ENCODE results near the gene KEAP1. TPM values are rescaled to one million over a fixed set of nuclear protein-coding genes. Genes with fewer than 3 reads are reported as not detected.
A peak's percentile ranks its signal among the peaks of the same experiment; 100 is the strongest.
"Not testable (repeated sequence)": the region's sequence is repeated elsewhere in the genome, so short reads cannot be mapped to it uniquely, and the experiment has no call there.

KEAP1 gene
- total and polyA plus RNA-seq, 7 donors, result 109 to 242 (median 199) TPM

DNA sequence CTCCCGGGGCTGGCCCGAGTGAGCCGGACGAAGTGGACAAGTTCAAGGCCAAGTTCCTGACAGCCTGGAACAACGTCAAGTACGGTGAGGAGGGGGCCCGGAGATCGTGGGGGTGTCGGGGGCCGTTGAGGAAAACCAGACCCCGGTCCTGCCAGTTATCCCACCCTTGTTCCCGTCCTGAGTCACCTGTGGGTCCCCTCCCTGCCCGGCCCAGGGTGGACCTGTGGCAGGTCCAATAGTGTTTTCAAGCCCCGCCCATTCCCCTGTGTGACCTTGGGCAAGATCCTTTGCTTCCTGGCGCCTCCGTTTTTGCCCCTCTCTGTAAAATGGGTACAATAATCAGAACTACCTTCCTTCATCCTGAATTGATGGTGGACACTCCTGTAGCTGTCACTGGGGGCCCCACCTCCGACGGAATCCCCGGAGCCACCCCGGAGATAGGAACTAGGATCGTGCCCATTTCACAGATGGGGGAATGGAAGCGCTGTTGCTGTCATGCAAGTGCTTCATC, 41.1 kb upstream of the KEAP1 start:
- Histone ChIP-seq H3K9me3 (no peaks in the 10 kb centered on the region), H3K36me3 (ENCODE audit: insufficient read depth in 1 of 2, low read depth in 1 of 2) (peaks cover 0 to 42% of the 10 kb centered on the region in 2 donors), H3K27ac (peak overlapping the region; percentile 85), H3K4me3 (peak overlapping the region; percentile 81), H3K27me3 (ENCODE audit: insufficient read depth in 3 of 3, low read length in 2 of 3) (no peaks in the 10 kb centered on the region), H3K4me1 (peaks cover 11% of the 10 kb centered on the region)
- ATAC-seq, result peak; percentile 29 to 52 (median 40)
- 19 to 23% (median 21%) methylated on average over 19 to 22 of the region's 22 CpGs for WGBS, 3 donors
- no peak for DNase-seq
- TF ChIP-seq, protein P1, sequence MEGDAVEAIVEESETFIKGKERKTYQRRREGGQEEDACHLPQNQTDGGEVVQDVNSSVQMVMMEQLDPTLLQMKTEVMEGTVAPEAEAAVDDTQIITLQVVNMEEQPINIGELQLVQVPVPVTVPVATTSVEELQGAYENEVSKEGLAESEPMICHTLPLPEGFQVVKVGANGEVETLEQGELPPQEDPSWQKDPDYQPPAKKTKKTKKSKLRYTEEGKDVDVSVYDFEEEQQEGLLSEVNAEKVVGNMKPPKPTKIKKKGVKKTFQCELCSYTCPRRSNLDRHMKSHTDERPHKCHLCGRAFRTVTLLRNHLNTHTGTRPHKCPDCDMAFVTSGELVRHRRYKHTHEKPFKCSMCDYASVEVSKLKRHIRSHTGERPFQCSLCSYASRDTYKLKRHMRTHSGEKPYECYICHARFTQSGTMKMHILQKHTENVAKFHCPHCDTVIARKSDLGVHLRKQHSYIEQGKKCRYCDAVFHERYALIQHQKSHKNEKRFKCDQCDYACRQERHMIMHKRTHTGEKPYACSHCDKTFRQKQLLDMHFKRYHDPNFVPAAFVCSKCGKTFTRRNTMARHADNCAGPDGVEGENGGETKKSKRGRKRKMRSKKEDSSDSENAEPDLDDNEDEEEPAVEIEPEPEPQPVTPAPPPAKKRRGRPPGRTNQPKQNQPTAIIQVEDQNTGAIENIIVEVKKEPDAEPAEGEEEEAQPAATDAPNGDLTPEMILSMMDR (IDR thresholded peaks at IDR 0.05), result no peak
- intact Hi-C loops (cut with DNase I), result loop anchor here in 1 of 2 donors (5.0 kb wide), 1 partner anchor 37 kb away; no protein-coding TSS in a partner anchor

DNA sequence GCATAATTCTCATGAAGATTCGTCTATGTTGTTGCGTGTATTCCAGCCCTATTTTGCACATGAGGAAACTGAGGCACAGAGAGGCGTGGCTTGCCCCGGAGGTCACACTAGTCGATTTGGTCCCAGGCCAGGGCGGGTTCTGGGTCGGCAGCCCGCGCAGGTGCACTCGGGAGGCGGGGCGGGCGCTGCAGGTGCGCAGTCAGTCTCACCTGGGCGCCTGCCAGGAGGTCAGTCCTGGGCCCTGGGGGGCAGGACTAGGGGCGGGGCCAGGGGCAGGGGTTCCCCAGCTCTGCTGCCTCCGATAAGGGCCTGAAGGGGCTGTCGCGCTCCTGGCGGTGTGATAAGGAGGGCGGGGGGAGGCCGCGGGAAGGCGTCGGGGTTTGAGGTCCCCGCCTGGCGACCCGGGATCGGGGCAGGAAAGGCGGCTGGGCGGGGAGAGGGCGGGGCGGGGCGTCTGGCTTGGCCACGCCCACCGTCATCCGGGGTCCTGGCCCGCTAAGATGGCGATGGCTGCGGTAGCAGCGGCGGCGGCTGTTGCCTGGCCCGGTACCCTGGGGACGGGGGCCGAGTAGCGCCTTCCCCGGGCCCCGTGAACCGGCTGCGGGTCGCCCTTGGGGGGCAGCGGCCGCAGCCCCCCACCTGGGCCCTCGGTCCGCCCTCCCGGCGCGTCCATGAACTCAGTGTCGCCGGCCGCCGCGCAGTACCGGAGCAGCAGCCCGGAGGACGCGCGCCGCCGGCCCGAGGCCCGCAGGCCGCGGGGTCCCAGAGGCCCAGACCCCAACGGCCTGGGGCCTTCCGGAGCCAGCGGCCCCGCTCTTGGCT, 40.5 kb upstream of the KEAP1 start, which contains the start of gene ATG4D:
TSS of gene ATG4D (plus strand) at position 485 of the 822 bp plus-strand sequence. CDS start at position 672, 187 bp downstream.
- Histone ChIP-seq H3K27ac (peak within 1 kb of the TSS; percentile 85), H3K4me1 (peaks cover 11% of the 10 kb centered on the region), H3K27me3 (ENCODE audit: insufficient read depth in 3 of 3, low read length in 2 of 3) (no peaks in the 10 kb centered on the region), H3K36me3 (ENCODE audit: insufficient read depth in 1 of 2, low read depth in 1 of 2) (peaks cover 0 to 35% of the 10 kb centered on the region in 2 donors), H3K4me3 (peak within 1 kb of the TSS; percentile 81), H3K9me3 (no peaks in the 10 kb centered on the region)
- intact Hi-C loops (cut with DNase I), result loop anchor here in 1 of 2 donors (5.0 kb wide), 1 partner anchor 36 kb away; no protein-coding TSS in a partner anchor
- 1 to 2% (median 1%) methylated on average over 41 to 79 of the region's 79 CpGs for WGBS, 3 donors
- ATAC-seq, result peak; percentile 89 to 94 (median 92)
- TF ChIP-seq, protein P1 (IDR thresholded peaks at IDR 0.05), result no peak
- peak; percentile 79 to 89 for DNase-seq

DNA sequence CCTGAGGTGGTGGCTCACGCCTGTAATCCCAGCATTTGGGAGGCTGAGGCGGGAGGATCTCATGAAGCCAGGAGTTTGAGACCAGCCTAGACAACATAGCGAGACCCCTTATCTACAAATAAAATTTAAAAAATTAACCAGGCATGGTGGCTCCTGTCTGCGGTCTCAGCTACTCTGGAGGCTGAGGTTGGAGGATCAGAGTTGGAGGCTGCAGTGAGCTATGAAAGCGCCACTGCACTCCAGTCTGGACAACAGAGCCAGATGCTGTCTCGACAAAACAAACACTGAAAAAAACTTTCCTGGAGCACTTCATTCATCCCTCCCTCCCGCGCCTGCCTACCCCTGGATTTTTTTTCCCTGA, 39.9 kb upstream of the KEAP1 start:
- H3K27me3 ChIP-seq (ENCODE audit: insufficient read depth in 3 of 3, low read length in 2 of 3), result no peaks in the 10 kb centered on the region
- DNase-seq, result no peak
- 59 to 60% (median 60%) methylated on average over 8 of the region's 8 CpGs for WGBS, 3 donors
- H3K4me1 ChIP-seq, result peaks cover 11% of the 10 kb centered on the region
- TF ChIP-seq, protein P1 (IDR thresholded peaks at IDR 0.05), result no peak
- H3K27ac ChIP-seq, result peak overlapping the region; percentile 85
- H3K36me3 ChIP-seq (ENCODE audit: insufficient read depth in 1 of 2, low read depth in 1 of 2), result peaks cover 0 to 29% of the 10 kb centered on the region in 2 donors
- no peaks in the 10 kb centered on the region for H3K9me3 ChIP-seq
- no peak for ATAC-seq
- peak overlapping the region; percentile 81 for H3K4me3 ChIP-seq
- intact Hi-C loops (cut with DNase I), result loop anchor here in 1 of 2 donors (5.0 kb wide), 1 partner anchor 36 kb away; no protein-coding TSS in a partner anchor

DNA sequence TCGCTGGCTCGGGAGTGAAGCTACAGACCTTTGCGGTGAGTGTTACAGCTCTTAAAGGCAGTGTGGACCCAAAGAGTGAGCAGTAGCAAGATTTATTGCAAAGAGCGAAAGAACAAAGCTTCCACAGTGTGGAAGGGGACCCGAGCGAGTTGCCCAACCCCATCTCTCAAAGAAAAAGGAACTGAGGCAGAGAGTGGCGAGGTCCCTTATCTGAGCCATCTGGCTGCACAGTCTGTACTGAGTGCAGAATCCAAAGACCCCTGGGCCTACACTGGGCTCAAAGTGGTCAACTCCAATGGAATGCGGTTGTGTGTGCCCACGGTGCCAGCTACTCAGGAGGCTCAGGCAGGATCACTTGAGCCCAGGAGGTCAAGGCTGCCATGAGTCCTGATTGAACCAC, 35.9 kb upstream of the KEAP1 start:
- H3K27ac ChIP-seq; DNase-seq; ATAC-seq; intact Hi-C loops (cut with DNase I); H3K4me3 ChIP-seq; H3K27me3 ChIP-seq (ENCODE audit: insufficient read depth in 3 of 3, low read length in 2 of 3); H3K9me3 ChIP-seq; H3K36me3 ChIP-seq (ENCODE audit: insufficient read depth in 1 of 2, low read depth in 1 of 2); H3K4me1 ChIP-seq: not testable (repeated sequence)
- WGBS, 3 donors, result 71 to 79% (median 72%) methylated on average over 6 to 9 of the region's 9 CpGs

Data from psoas muscle (tissue), 8 donors.